ENCODE data around the gene AKT1S1. TPM values are rescaled to one million over a fixed set of nuclear protein-coding genes. Genes with fewer than 3 reads are reported as not detected.
A peak's percentile ranks its signal among the peaks of the same experiment; 100 is the strongest.

Gene AKT1S1
- total RNA-seq, 4 donors from 2014 or later: 17.2 to 30.5 (median 23.3) TPM

DNA sequence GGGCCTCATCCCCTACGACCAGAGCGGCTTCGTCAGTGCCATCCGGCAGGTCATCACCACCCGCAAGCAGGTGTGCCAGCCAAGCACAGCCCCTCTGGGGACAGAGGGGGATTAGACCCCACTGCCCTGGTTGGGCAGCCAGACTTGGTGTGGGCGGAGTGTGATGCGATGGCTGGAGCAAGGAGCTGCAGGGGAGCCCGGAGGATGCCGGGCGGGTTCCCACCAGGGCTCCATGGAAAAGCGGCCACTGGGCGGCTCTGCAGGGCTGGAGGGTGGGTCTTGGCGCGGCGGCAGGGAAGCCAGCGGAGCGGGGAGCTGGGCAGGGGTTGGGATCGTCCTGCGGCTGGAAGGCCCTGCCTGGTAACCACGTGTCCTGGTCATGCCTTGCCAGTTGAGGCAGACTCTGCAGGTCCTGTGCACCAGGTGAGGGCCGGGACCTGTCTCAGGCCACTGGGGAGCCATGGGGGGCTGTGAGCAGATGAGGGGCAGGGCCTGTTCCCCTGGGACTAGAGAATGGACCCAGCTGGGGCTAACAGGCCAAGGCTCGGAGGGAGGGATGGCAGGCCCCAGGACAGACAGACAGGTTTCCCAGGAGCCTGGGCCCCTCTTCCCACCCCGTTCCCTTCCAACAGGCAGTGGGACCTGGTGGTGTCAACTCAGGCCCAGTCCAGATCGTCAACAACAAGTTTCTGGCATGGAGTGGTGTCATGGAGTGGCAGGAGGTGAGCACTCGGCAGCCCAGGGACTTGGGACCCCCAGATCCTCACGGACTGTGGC, 19.9 kb downstream of the AKT1S1 start:
- Histone ChIP-seq H3K4me1 (peaks cover 0 to 20% (median 2%) of the 10 kb centered on the region in 4 donors), H3K36me3 (peaks cover 0 to 77% (median 0%) of the 10 kb centered on the region in 3 donors), H3K27me3 (no peaks in the 10 kb centered on the region), H3K4me3 (no peak overlapping the region), H3K27ac (no peak overlapping the region), H3K9me3 (no peaks in the 10 kb centered on the region)
- TF ChIP-seq, protein P1, sequence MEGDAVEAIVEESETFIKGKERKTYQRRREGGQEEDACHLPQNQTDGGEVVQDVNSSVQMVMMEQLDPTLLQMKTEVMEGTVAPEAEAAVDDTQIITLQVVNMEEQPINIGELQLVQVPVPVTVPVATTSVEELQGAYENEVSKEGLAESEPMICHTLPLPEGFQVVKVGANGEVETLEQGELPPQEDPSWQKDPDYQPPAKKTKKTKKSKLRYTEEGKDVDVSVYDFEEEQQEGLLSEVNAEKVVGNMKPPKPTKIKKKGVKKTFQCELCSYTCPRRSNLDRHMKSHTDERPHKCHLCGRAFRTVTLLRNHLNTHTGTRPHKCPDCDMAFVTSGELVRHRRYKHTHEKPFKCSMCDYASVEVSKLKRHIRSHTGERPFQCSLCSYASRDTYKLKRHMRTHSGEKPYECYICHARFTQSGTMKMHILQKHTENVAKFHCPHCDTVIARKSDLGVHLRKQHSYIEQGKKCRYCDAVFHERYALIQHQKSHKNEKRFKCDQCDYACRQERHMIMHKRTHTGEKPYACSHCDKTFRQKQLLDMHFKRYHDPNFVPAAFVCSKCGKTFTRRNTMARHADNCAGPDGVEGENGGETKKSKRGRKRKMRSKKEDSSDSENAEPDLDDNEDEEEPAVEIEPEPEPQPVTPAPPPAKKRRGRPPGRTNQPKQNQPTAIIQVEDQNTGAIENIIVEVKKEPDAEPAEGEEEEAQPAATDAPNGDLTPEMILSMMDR (IDR thresholded peaks at IDR 0.05): no peak
- TF ChIP-seq POLR2A (IDR thresholded peaks at IDR 0.05): no peak
- peak in 1 of 3 donors; percentile 46 for DNase-seq

DNA sequence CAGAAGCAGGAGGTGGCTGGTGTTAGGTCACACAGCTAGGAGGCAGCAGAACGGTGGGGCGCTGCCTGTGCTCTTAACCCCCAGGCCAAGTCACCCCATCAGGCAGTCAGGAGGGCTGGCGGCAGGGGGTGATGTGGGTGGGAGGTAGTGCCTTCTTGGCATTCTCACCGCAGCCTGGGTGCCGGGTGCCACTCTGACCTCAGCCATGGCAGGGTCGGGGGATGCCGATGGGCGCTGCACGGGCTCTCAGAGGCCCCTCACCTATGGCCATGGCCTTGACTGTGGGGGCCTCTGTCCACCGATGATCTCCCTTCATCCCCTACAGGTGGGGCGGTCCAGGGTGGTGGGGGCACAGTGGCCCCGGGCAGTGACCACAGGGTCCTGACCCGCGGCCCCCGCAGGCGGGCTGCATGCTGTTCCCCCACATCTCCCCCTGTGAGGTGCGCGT, 20.6 kb downstream of the AKT1S1 start:
- Histone ChIP-seq H3K9me3 (no peaks in the 10 kb centered on the region), H3K4me1 (peaks cover 0 to 24% (median 6%) of the 10 kb centered on the region in 4 donors), H3K27me3 (no peaks in the 10 kb centered on the region), H3K27ac (no peak overlapping the region), H3K36me3 (peaks cover 0 to 70% (median 0%) of the 10 kb centered on the region in 3 donors), H3K4me3 (no peak overlapping the region)
- TF ChIP-seq, protein P1 (IDR thresholded peaks at IDR 0.05): no peak
- TF ChIP-seq POLR2A (IDR thresholded peaks at IDR 0.05): no peak
- DNase-seq: no peak

DNA sequence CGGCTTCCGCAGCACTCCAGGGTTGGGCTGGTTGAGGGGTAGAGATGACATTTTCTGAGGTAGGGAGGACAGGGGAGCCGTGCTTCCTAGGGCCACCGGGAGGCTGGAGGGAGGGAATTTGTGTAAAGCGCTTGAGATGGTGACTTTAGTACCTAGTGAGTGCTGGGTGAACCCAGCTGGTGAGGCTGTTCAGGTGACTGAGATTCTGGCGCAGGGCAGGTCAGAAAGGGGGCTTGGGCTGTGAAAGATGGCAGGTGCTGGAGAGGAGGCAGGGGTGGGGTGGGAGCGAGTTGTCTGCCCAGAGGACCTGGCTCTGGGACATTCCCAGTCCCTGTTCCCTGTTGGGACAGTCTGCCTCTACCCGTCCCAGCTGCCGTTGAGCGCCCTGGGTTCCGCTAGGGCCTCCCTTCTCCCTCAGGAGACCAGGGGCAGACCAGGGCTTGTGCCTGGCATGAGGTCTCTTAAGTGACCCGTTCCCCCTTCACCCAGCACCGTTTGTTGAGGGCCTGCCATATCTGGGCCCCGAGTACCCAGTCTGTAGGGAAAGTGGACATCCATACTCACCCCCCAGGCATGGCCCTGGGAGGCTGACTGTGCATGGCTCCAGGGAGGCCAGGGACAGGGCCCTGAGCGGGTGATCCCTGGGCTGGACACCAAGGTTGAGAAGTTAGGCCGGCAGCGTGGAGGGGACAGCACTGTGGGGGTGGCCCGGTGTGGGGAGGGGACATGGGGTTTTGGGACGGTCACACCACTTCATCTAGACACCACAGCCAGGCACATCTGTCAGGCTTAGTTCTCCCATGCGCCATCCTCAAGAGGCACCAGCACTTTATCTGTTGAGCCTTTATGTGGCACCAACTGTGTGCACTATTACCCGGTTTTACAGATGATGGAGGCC, 21.2 kb downstream of the AKT1S1 start:
- no peak overlapping the region for H3K4me3 ChIP-seq
- H3K27ac ChIP-seq: no peak overlapping the region
- peak in 1 of 3 donors; percentile 40 for DNase-seq
- no peaks in the 10 kb centered on the region for H3K9me3 ChIP-seq
- TF ChIP-seq, protein P1 (IDR thresholded peaks at IDR 0.05): no peak
- no peak for TF ChIP-seq POLR2A (IDR thresholded peaks at IDR 0.05)
- peaks cover 0 to 22% (median 6%) of the 10 kb centered on the region in 4 donors for H3K4me1 ChIP-seq
- H3K36me3 ChIP-seq: peaks cover 0 to 63% (median 0%) of the 10 kb centered on the region in 3 donors
- H3K27me3 ChIP-seq: no peaks in the 10 kb centered on the region

DNA sequence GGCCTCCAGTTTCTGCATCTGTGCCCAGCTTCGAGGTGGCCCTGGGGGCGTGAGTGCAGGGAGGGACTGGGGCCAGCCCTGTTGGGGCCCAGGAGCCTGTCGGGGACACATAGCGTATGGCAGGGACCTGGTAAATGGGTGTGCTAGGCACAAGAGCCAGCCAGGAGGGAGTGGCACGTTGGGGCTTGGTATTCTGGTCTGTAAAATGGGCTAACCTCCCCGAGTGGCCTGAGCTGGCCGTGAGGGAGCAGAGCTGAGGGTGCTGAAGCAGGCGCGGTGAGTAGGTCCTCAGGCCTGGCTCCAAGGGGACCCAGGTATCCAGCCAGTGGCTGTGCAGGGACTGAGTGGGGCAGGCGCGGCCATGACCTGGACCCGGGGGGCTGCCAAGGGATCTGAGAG, 21.9 kb downstream of the AKT1S1 start:
- TF ChIP-seq POLR2A (IDR thresholded peaks at IDR 0.05): no peak
- TF ChIP-seq, protein P1 (IDR thresholded peaks at IDR 0.05): no peak
- H3K4me1 ChIP-seq: peaks cover 0 to 17% (median 6%) of the 10 kb centered on the region in 4 donors
- no peak overlapping the region for H3K27ac ChIP-seq

DNA sequence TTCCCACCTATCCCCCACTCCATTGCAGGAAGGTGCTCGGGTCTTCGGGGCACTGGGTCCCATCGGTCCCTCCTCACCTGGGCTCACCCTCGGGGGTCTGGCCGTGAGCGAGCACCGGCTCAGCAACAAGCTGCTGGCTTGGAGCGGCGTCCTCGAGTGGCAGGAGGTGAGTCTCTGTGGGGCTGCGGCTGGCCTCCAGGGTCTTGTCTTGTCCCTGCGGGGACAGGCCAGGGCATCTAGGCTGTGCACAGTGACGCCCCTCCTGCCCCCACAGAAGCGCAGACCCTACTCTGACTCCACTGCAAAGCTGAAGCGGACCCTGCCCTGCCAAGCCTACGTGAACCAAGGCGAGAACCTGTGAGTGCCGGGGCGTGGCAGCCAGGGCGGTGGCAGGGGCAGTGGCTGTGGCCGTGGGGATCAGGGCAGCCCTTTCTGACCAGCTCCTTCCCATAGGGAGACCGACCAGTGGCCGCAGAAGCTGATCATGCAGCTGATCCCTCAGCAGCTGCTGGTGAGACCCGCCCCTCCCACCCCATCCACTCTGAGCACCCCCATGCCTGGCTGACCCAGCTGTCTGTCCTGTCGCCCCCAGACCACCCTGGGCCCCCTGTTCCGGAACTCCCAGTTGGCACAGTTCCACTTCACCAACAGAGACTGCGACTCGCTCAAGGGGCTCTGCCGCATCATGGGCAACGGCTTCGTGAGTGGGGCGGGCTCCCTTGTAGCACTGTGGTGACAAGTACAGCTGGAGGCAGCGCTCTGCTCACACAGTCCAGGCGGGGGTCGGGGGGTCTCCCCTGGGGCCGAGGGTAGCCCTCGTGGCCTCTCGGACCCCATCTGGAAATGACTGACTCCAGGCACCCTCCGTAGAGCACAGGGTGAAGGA, 22.5 kb downstream of the AKT1S1 start:
- TF ChIP-seq, protein P1 (IDR thresholded peaks at IDR 0.05): no peak
- no peak for TF ChIP-seq POLR2A (IDR thresholded peaks at IDR 0.05)
- peak in 1 of 3 donors; percentile 48 for DNase-seq
- no peaks in the 10 kb centered on the region for H3K9me3 ChIP-seq
- no peaks in the 10 kb centered on the region for H3K27me3 ChIP-seq
- no peak overlapping the region for H3K27ac ChIP-seq
- peaks cover 0 to 50% (median 0%) of the 10 kb centered on the region in 3 donors for H3K36me3 ChIP-seq
- peaks cover 0 to 17% (median 6%) of the 10 kb centered on the region in 4 donors for H3K4me1 ChIP-seq
- H3K4me3 ChIP-seq: no peak overlapping the region

More for the DNA sequence above, 21.9 kb downstream of the AKT1S1 start:
- H3K9me3 ChIP-seq: no peaks in the 10 kb centered on the region
- peak in 1 of 3 donors; percentile 45 for DNase-seq
- H3K36me3 ChIP-seq: peaks cover 0 to 57% (median 0%) of the 10 kb centered on the region in 3 donors
- H3K27me3 ChIP-seq: no peaks in the 10 kb centered on the region
- no peak overlapping the region for H3K4me3 ChIP-seq
